Measurements from ENCODE around the gene SYT2.

The SYT2 gene

GRCh38 chr1:202694314-202694713 is 15.9 kb downstream of the SYT2 start:
- H3K27me3 Mint-ChIP-seq, result peaks cover 68% of the 10 kb centered on the region
- peaks cover 10% of the 10 kb centered on the region for H3K4me1 Mint-ChIP-seq
- no peak for DNase-seq
- CTCF ChIA-PET, result interaction anchor here (1.1 kb wide), 1 partner anchor 25 kb away, joined by 3 read pairs; no protein-coding TSS in a partner anchor
- no peak overlapping the region for H3K27ac Mint-ChIP-seq
- no peaks in the 10 kb centered on the region for H3K9me3 Mint-ChIP-seq
- H3K36me3 Mint-ChIP-seq, result no peaks in the 10 kb centered on the region
- no peak overlapping the region for H3K4me3 Mint-ChIP-seq

- Mint-ChIP-seq H3K36me3 (no peaks in the 10 kb centered on the region), H3K4me3 (no peak overlapping the region), H3K27ac (no peak overlapping the region), H3K4me1 (peaks cover 4% of the 10 kb centered on the region), H3K9me3 (no peaks in the 10 kb centered on the region), H3K27me3 (peaks cover 68% of the 10 kb centered on the region)
- CTCF ChIA-PET, result interaction anchor here (0.6 to 2.4 kb wide), 7 partner anchors 8 to 426 kb away, joined by 3 to 9 read pairs (median 3); no protein-coding TSS in a partner anchor
- peak; percentile 87 for DNase-seq
These were observed 17.2 kb downstream of the SYT2 start for GRCh38 chr1:202692959-202693555.

- Mint-ChIP-seq H3K9me3 (no peaks in the 10 kb centered on the region), H3K4me1 (no peaks in the 10 kb centered on the region), H3K36me3 (no peaks in the 10 kb centered on the region), H3K4me3 (no peak overlapping the region), H3K27ac (no peak overlapping the region), H3K27me3 (peaks cover 68% of the 10 kb centered on the region)
- CTCF ChIA-PET, result interaction anchor here (1.3 to 2.4 kb wide), 4 partner anchors 9 to 28 kb away, joined by 4 to 9 read pairs (median 6); no protein-coding TSS in a partner anchor
- DNase-seq, result no peak
These were observed 18.4 kb downstream of the SYT2 start for GRCh38 chr1:202691816-202692215.

GRCh38 chr1:202689493-202690342 is 20.5 kb downstream of the SYT2 start:
- Mint-ChIP-seq H3K36me3 (no peaks in the 10 kb centered on the region), H3K27me3 (peaks cover 67% of the 10 kb centered on the region), H3K4me1 (no peaks in the 10 kb centered on the region), H3K4me3 (no peak overlapping the region), H3K9me3 (no peaks in the 10 kb centered on the region), H3K27ac (no peak overlapping the region)
- CTCF ChIA-PET, result no interaction called here
- peak; percentile 8 for DNase-seq

- H3K36me3 Mint-ChIP-seq, result no peaks in the 10 kb centered on the region
- no peak overlapping the region for H3K4me3 Mint-ChIP-seq
- H3K27me3 Mint-ChIP-seq, result peaks cover 70% of the 10 kb centered on the region
- no peaks in the 10 kb centered on the region for H3K4me1 Mint-ChIP-seq
- H3K9me3 Mint-ChIP-seq, result no peaks in the 10 kb centered on the region
- DNase-seq, result peak; percentile 5
- H3K27ac Mint-ChIP-seq, result no peak overlapping the region
- CTCF ChIA-PET, result interaction anchor here (1.2 kb wide), 1 partner anchor 9 kb away, joined by 3 read pairs; no protein-coding TSS in a partner anchor
These were observed 21.2 kb downstream of the SYT2 start for GRCh38 chr1:202689082-202689481.

- peak; percentile 1 for DNase-seq
- no peaks in the 10 kb centered on the region for H3K4me1 Mint-ChIP-seq
- H3K27me3 Mint-ChIP-seq, result peaks cover 64% of the 10 kb centered on the region
- H3K4me3 Mint-ChIP-seq, result no peak overlapping the region
- CTCF ChIA-PET, result interaction anchor here (1.2 kb wide), 1 partner anchor 10 kb away, joined by 3 read pairs; no protein-coding TSS in a partner anchor
- no peak overlapping the region for H3K27ac Mint-ChIP-seq
- no peaks in the 10 kb centered on the region for H3K36me3 Mint-ChIP-seq
- no peaks in the 10 kb centered on the region for H3K9me3 Mint-ChIP-seq
These were observed 21.9 kb downstream of the SYT2 start for GRCh38 chr1:202688401-202688800.

- Mint-ChIP-seq H3K27ac (no peak overlapping the region), H3K36me3 (no peaks in the 10 kb centered on the region), H3K9me3 (no peaks in the 10 kb centered on the region), H3K27me3 (peaks cover 60% of the 10 kb centered on the region), H3K4me3 (no peak overlapping the region), H3K4me1 (no peaks in the 10 kb centered on the region)
- peak; percentile 6 for DNase-seq
- CTCF ChIA-PET, result interaction anchor here (1.2 kb wide), 1 partner anchor 10 kb away, joined by 3 read pairs; no protein-coding TSS in a partner anchor
These were observed 22.5 kb downstream of the SYT2 start for GRCh38 chr1:202687798-202688197.

GRCh38 chr1:202687370-202687769 is 22.9 kb downstream of the SYT2 start:
- Mint-ChIP-seq H3K9me3 (no peaks in the 10 kb centered on the region), H3K27me3 (peaks cover 61% of the 10 kb centered on the region), H3K4me3 (no peak overlapping the region), H3K4me1 (no peaks in the 10 kb centered on the region), H3K36me3 (no peaks in the 10 kb centered on the region), H3K27ac (no peak overlapping the region)
- CTCF ChIA-PET, result no interaction called here
- no peak for DNase-seq

GRCh38 chr1:202685641-202686040 is 24.6 kb downstream of the SYT2 start:
- H3K36me3 Mint-ChIP-seq, result no peaks in the 10 kb centered on the region
- CTCF ChIA-PET, result no interaction called here
- no peak overlapping the region for H3K27ac Mint-ChIP-seq
- no peak overlapping the region for H3K4me3 Mint-ChIP-seq
- H3K4me1 Mint-ChIP-seq, result no peaks in the 10 kb centered on the region
- no peaks in the 10 kb centered on the region for H3K9me3 Mint-ChIP-seq
- peaks cover 64% of the 10 kb centered on the region for H3K27me3 Mint-ChIP-seq
- peak; percentile 5 for DNase-seq

GRCh38 chr1:202684716-202685115 is 25.5 kb downstream of the SYT2 start:
- H3K27ac Mint-ChIP-seq, result no peak overlapping the region
- H3K4me1 Mint-ChIP-seq, result no peaks in the 10 kb centered on the region
- H3K36me3 Mint-ChIP-seq, result no peaks in the 10 kb centered on the region
- no peak overlapping the region for H3K4me3 Mint-ChIP-seq
- CTCF ChIA-PET, result no interaction called here
- H3K9me3 Mint-ChIP-seq, result no peaks in the 10 kb centered on the region
- H3K27me3 Mint-ChIP-seq, result peaks cover 69% of the 10 kb centered on the region
- DNase-seq, result peak; percentile 4

- Mint-ChIP-seq H3K4me1 (no peaks in the 10 kb centered on the region), H3K9me3 (no peaks in the 10 kb centered on the region), H3K27ac (no peak overlapping the region), H3K4me3 (no peak overlapping the region), H3K27me3 (peaks cover 69% of the 10 kb centered on the region), H3K36me3 (no peaks in the 10 kb centered on the region)
- DNase-seq, result peak; percentile 4
- CTCF ChIA-PET, result no interaction called here
These were observed 27.2 kb downstream of the SYT2 start for GRCh38 chr1:202683029-202683428.

GRCh38 chr1:202682477-202682876 is 27.8 kb downstream of the SYT2 start:
- Mint-ChIP-seq H3K9me3 (no peaks in the 10 kb centered on the region), H3K27me3 (peaks cover 64% of the 10 kb centered on the region), H3K27ac (no peak overlapping the region), H3K4me3 (no peak overlapping the region), H3K36me3 (no peaks in the 10 kb centered on the region), H3K4me1 (no peaks in the 10 kb centered on the region)
- CTCF ChIA-PET, result interaction anchor here (2.5 kb wide), 1 partner anchor 10 kb away, joined by 9 read pairs; no protein-coding TSS in a partner anchor
- no peak for DNase-seq

GRCh38 chr1:202681736-202682420 is 28.4 kb downstream of the SYT2 start:
- Mint-ChIP-seq H3K4me1 (no peaks in the 10 kb centered on the region), H3K4me3 (no peak overlapping the region), H3K27ac (no peak overlapping the region), H3K36me3 (no peaks in the 10 kb centered on the region), H3K9me3 (no peaks in the 10 kb centered on the region), H3K27me3 (peaks cover 58% of the 10 kb centered on the region)
- DNase-seq, result peak; percentile 8
- CTCF ChIA-PET, result interaction anchor here (2.3 to 2.5 kb wide), 2 partner anchors 10 to 23 kb away, joined by 7 to 9 read pairs; no protein-coding TSS in a partner anchor

Data from activated naive CD4-positive, alpha-beta T cell treated with anti-CD3 and anti-CD28 coated beads, Interleukin-2, amount 10 ng/mL, durations not matched to agents 7 days and 5 days (primary cell).